ENCODE measurements around the gene SPC25. TPM values are rescaled to one million over a fixed set of nuclear protein-coding genes. Genes with fewer than 3 reads are reported as not detected.

SPC25 gene
- total and polyA plus RNA-seq, 9 of the 15 experiments (the other 6 are each of a cell fraction or from before 2014, with no cell fraction given), result 44.8 to 100 (median 75.0) TPM

GRCh38 chr2:168890006-168890782 is at the start of gene SPC25 (continued):
- TF ChIP-seq ZBTB9 (CRISPR knock-in tag; IDR thresholded peaks at IDR 0.05) (no peak), BDP1 (IDR thresholded peaks at IDR 0.05; ENCODE audit: insufficient read depth, insufficient read length) (no peak), MIER1 (IDR thresholded peaks at IDR 0.05; ENCODE audit: low read depth) (no peak), ZSCAN29 (IDR thresholded peaks at IDR 0.05) (peak; percentile 72; the same call in 1 of the 2 replicates), ARID4B (CRISPR knock-in tag; IDR thresholded peaks at IDR 0.05) (peak; percentile 71), ZNF408 (CRISPR knock-in tag; IDR thresholded peaks at IDR 0.05; ENCODE audit: low read depth) (no peak), HEY1 (CRISPR knock-in tag; IDR thresholded peaks at IDR 0.05; ENCODE audit: borderline replicate concordance) (0 out of 2 replicates have a peak, but pooled peaks have one; percentile 2), RFX1 (IDR thresholded peaks at IDR 0.05) (no peak), ZNF398 (CRISPR knock-in tag; IDR thresholded peaks at IDR 0.05) (no peak), KDM1A (IDR thresholded peaks at IDR 0.05) (no peak), BMI1 (IDR thresholded peaks at IDR 0.05; ENCODE audit: low read length) (no peak), KDM5B (IDR thresholded peaks at IDR 0.05; ENCODE audit: insufficient replicate concordance, low read depth, low read length) (peak; percentile 89), RFX7 (CRISPR knock-in tag; IDR thresholded peaks at IDR 0.05) (no peak), SAP30 (IDR thresholded peaks at IDR 0.05; ENCODE audit: borderline replicate concordance, insufficient read depth, low read depth, low read length, poor library complexity, severe bottlenecking) (peak; percentile 98), ZNF197 (CRISPR knock-in tag; IDR thresholded peaks at IDR 0.05; ENCODE audit: low read depth) (peak; percentile 28; the same call in 1 of the 2 replicates), GTF3C2 (IDR thresholded peaks at IDR 0.05; ENCODE audit: borderline replicate concordance, extremely low read depth, insufficient read length) (no peak), KLF16 (IDR thresholded peaks at IDR 0.05) (no peak)

Data from K562 (cell line).